ENCODE measurements around the gene KCNH4.
A peak's percentile ranks its signal among the peaks of the same experiment; 100 is the strongest.

The KCNH4 gene

GRCh38 chr17:42180922-42181850 lies at the start of gene KCNH4:
Gene KCNH4, minus strand, starts transcription at chr17:42181142. Its CDS starts 197 bp downstream, at chr17:42180945.
- Histone ChIP-seq H3K4me3 (IDR thresholded peaks at IDR 0.05; ENCODE audit: insufficient read depth, low read depth, low read length) (no peak within 1 kb of the TSS), H3K4me2 (peak within 1 kb of the TSS; percentile 79), H3K27ac (no peak within 1 kb of the TSS), H3K36me3 (ENCODE audit: insufficient read depth) (no peaks in the 10 kb centered on the region), H3K4me1 (ENCODE audit: low read depth, poor library complexity, severe bottlenecking) (peaks cover 66% of the 10 kb centered on the region), H4K20me1 (ENCODE audit: insufficient read depth) (no peaks in the 10 kb centered on the region), H3K79me2 (ENCODE audit: insufficient read depth, low read depth) (no peaks in the 10 kb centered on the region), H3K27me3 (ENCODE audit: insufficient read depth, low read depth) (peaks cover 7% of the 10 kb centered on the region), H3K9ac (no peak within 1 kb of the TSS), H2AFZ (ENCODE audit: low read depth) (peak within 1 kb of the TSS; percentile 45)
- peak; percentile 82 for TF ChIP-seq CTCF (conservative IDR thresholded peaks at IDR 0.05; ENCODE audit: low read depth, low read length)

- H3K4me1 ChIP-seq (ENCODE audit: low read depth, poor library complexity, severe bottlenecking): no peaks in the 10 kb centered on the region
- no peak overlapping the region for H3K4me3 ChIP-seq (IDR thresholded peaks at IDR 0.05; ENCODE audit: insufficient read depth, low read depth, low read length)
- H2AFZ ChIP-seq (ENCODE audit: low read depth): no peak overlapping the region
- H3K27ac ChIP-seq: no peak overlapping the region
- no peak overlapping the region for H3K9ac ChIP-seq
- TF ChIP-seq CTCF (conservative IDR thresholded peaks at IDR 0.05; ENCODE audit: low read depth, low read length): no peak
- no peak overlapping the region for H3K4me2 ChIP-seq
- no peaks in the 10 kb centered on the region for H4K20me1 ChIP-seq (ENCODE audit: insufficient read depth)
- no peaks in the 10 kb centered on the region for H3K27me3 ChIP-seq (ENCODE audit: insufficient read depth, low read depth)
- no peaks in the 10 kb centered on the region for H3K79me2 ChIP-seq (ENCODE audit: insufficient read depth, low read depth)
- H3K36me3 ChIP-seq (ENCODE audit: insufficient read depth): no peaks in the 10 kb centered on the region
Measured at GRCh38 chr17:42230225-42230624, 49.3 kb upstream of the KCNH4 start.

GRCh38 chr17:42227849-42228700 lies 47.1 kb upstream of the KCNH4 start:
- Histone ChIP-seq H4K20me1 (ENCODE audit: insufficient read depth) (no peaks in the 10 kb centered on the region), H3K4me3 (IDR thresholded peaks at IDR 0.05; ENCODE audit: insufficient read depth, low read depth, low read length) (no peak overlapping the region), H3K4me1 (ENCODE audit: low read depth, poor library complexity, severe bottlenecking) (no peaks in the 10 kb centered on the region), H3K27ac (no peak overlapping the region), H3K27me3 (ENCODE audit: insufficient read depth, low read depth) (no peaks in the 10 kb centered on the region), H2AFZ (ENCODE audit: low read depth) (no peak overlapping the region), H3K4me2 (no peak overlapping the region), H3K9ac (no peak overlapping the region), H3K79me2 (ENCODE audit: insufficient read depth, low read depth) (no peaks in the 10 kb centered on the region), H3K36me3 (ENCODE audit: insufficient read depth) (no peaks in the 10 kb centered on the region)
- TF ChIP-seq CTCF (conservative IDR thresholded peaks at IDR 0.05; ENCODE audit: low read depth, low read length): no peak

- H3K4me1 ChIP-seq (ENCODE audit: low read depth, poor library complexity, severe bottlenecking): no peaks in the 10 kb centered on the region
- no peak overlapping the region for H3K9ac ChIP-seq
- H4K20me1 ChIP-seq (ENCODE audit: insufficient read depth): no peaks in the 10 kb centered on the region
- TF ChIP-seq CTCF (conservative IDR thresholded peaks at IDR 0.05; ENCODE audit: low read depth, low read length): no peak
- no peaks in the 10 kb centered on the region for H3K27me3 ChIP-seq (ENCODE audit: insufficient read depth, low read depth)
- H2AFZ ChIP-seq (ENCODE audit: low read depth): no peak overlapping the region
- H3K27ac ChIP-seq: no peak overlapping the region
- no peaks in the 10 kb centered on the region for H3K79me2 ChIP-seq (ENCODE audit: insufficient read depth, low read depth)
- H3K36me3 ChIP-seq (ENCODE audit: insufficient read depth): no peaks in the 10 kb centered on the region
- no peak overlapping the region for H3K4me3 ChIP-seq (IDR thresholded peaks at IDR 0.05; ENCODE audit: insufficient read depth, low read depth, low read length)
- no peak overlapping the region for H3K4me2 ChIP-seq
Measured at GRCh38 chr17:42225646-42226045, 44.7 kb upstream of the KCNH4 start.

Measured in KMS-11 (cell line).